HepG2 (cell line): ENCODE results near the gene PKP4. TPM values are rescaled to one million over a fixed set of nuclear protein-coding genes. Genes with fewer than 3 reads are reported as not detected.
A peak's percentile ranks its signal among the peaks of the same experiment; 100 is the strongest.

Experiments used
- ATAC-seq: fragments of 200-7000 bp; cut with Tn5 transposase; 3 replicates; pipeline ENCODE4 v1.9.1; 2020; ENCODE audit warnings: mild to moderate bottlenecking, moderate library complexity
- BruUV-seq: library from RNA; stranded (reverse); fragments of 400-500 nt; replicated peaks from 2 replicates; lab custom pipeline; 2021; lab: Mats Ljungman, UMichigan
- CTCF ChIA-PET: fragments of 300-600 bp; formaldehyde crosslinking; extraction: SDS; loops from one replicate; lab custom pipeline; 2021; ENCODE audit warnings: low total read pairs, inconsistent platforms, low intra/inter-chr PET ratio; lab: Yijun Ruan, JAX
- POLR2A ChIA-PET: fragments of 350-600 bp; sonication (Branson Sonifier 250); formaldehyde crosslinking; loops from one replicate; lab custom pipeline; 2020; ENCODE audit warnings: antibody characterized with exemption, inconsistent platforms; lab: Yijun Ruan, JAX
- DNase-seq: peaks from one replicate; pipeline ENCODE4 v3.0.0-alpha.2; 2015; ENCODE audit warnings: low spot score
- FAIRE-seq: peaks from 3 replicates; lab custom pipeline; 2011; peaks lifted over from hg19 to GRCh38; lab: Jason Lieb, UNC
- H2AFZ ChIP-seq: one replicate; pipeline ENCODE4 v1.6.1; 2011; ENCODE audit warnings: low read length, inconsistent platforms
- H3K27ac ChIP-seq: fragments of 300-600 bp; 3 replicates; pipeline ENCODE4 v1.8.0; 2011; ENCODE audit warnings: mixed run types, mild to moderate bottlenecking, mixed read lengths, low read length, inconsistent platforms; ENCODE audit not compliant: insufficient read depth; ENCODE audit errors: extremely low read length
- H3K27me3 ChIP-seq, 2 experiments: fragments of 200-600 bp in 1 of 2; 2 replicates in 1 of 2; 3 replicates in 1 of 2; pipeline versions ENCODE4 v1.6.0 to v1.8.0; 2011; ENCODE audit warnings: low read length in 2 of 2, mild to moderate bottlenecking in 2 of 2, moderate library complexity in 2 of 2, inconsistent platforms in 1 of 2; ENCODE audit not compliant: insufficient read depth in 2 of 2, control insufficient read depth in 1 of 2
- H3K36me3 ChIP-seq, 2 experiments: fragments of 200-600 bp in 1 of 2; replicated peaks in 1 of 2; 2 replicates in 1 of 2; 3 replicates in 1 of 2; pipeline versions ENCODE4 v1.5.1 to v1.8.0; 2011; ENCODE audit warnings: low read length in 2 of 2, inconsistent platforms in 1 of 2; ENCODE audit not compliant: insufficient read depth in 2 of 2, control insufficient read depth in 1 of 2
- H3K4me1 ChIP-seq: 2 replicates; pipeline ENCODE4 v1.5.1; 2012; ENCODE audit warnings: low read length, inconsistent platforms; ENCODE audit not compliant: insufficient read depth
- H3K4me2 ChIP-seq: 2 replicates; pipeline ENCODE4 v1.6.0; 2011; ENCODE audit warnings: low read depth, low read length, inconsistent platforms
- H3K4me3 ChIP-seq, 3 experiments: fragments of 200-600 bp in 1 of 3; sonication (generic), shearing (Covaris generic) in 1 of 3; replicated peaks in 1 of 3; 2 replicates each; pipeline ENCODE4 v1.5.1; 2011 to 2016; ENCODE audit warnings: low read length in 3 of 3, inconsistent platforms in 2 of 3, low read depth in 2 of 3, mild to moderate bottlenecking in 2 of 3, control low read depth in 1 of 3, mixed read lengths in 1 of 3; ENCODE audit not compliant: insufficient read depth in 1 of 3
- H3K79me2 ChIP-seq: one replicate; pipeline ENCODE4 v1.6.1; 2011; ENCODE audit warnings: low read length, inconsistent platforms; ENCODE audit not compliant: insufficient read depth
- H3K9ac ChIP-seq: 2 replicates; pipeline ENCODE4 v1.6.0; 2011; ENCODE audit warnings: mild to moderate bottlenecking, low read depth, low read length, inconsistent platforms; ENCODE audit not compliant: insufficient read depth
- H3K9me3 ChIP-seq: 2 replicates; pipeline ENCODE4 v1.5.1; 2012; ENCODE audit warnings: mild to moderate bottlenecking, low read length
- H4K20me1 ChIP-seq: 2 replicates; pipeline ENCODE4 v1.6.0; 2011; ENCODE audit warnings: inconsistent platforms, mild to moderate bottlenecking, low read length, moderate library complexity; ENCODE audit not compliant: insufficient read depth
- BATF2 ChIP-seq: sonication (generic); formaldehyde crosslinking; IDR thresholded peaks from 2 replicates; pipeline ENCODE4 v1.8.0; 2022; ENCODE audit warnings: mild to moderate bottlenecking, missing genetic modification reagents, moderate library complexity
- GATA4 ChIP-seq: sonication (generic); IDR thresholded peaks from 2 replicates; pipeline ENCODE4 v1.6.1; 2016; ENCODE audit warnings: antibody characterized with exemption, low read depth, borderline replicate concordance
- HCFC1 ChIP-seq: fragments of 150-350 bp; IDR thresholded peaks from 2 replicates; pipeline ENCODE4 v1.6.1; 2014; ENCODE audit warnings: low read depth, low read length
- KDM4B ChIP-seq: sonication (generic); formaldehyde crosslinking; IDR thresholded peaks from 2 replicates; pipeline ENCODE4 v1.4.0; 2020; ENCODE audit warnings: missing genetic modification reagents
- NR2C2 ChIP-seq: sonication (generic); formaldehyde crosslinking; IDR thresholded peaks from 2 replicates; pipeline ENCODE4 v1.4.0; 2020; ENCODE audit warnings: missing genetic modification reagents, mild to moderate bottlenecking, moderate library complexity, borderline replicate concordance
- PHF21A ChIP-seq: sonication (generic); formaldehyde crosslinking; IDR thresholded peaks from 2 replicates; pipeline ENCODE4 v1.5.0; 2020; ENCODE audit warnings: mild to moderate bottlenecking, missing genetic modification reagents
- POLR2AphosphoS2 ChIP-seq: IDR thresholded peaks from 2 replicates; pipeline ENCODE4 v1.6.1; 2011; ENCODE audit warnings: low read depth, low read length, improper control_type of control experiment
- STAT6 ChIP-seq: sonication (generic); formaldehyde crosslinking; IDR thresholded peaks from 2 replicates; pipeline ENCODE4 v1.4.0; 2020; ENCODE audit warnings: missing genetic modification reagents, mild to moderate bottlenecking, borderline replicate concordance
- THRA ChIP-seq: sonication (generic); formaldehyde crosslinking; IDR thresholded peaks from 2 replicates; pipeline ENCODE4 v1.4.0; 2020; ENCODE audit warnings: missing genetic modification reagents, borderline replicate concordance
- ZBTB33 ChIP-seq: sonication (generic); formaldehyde crosslinking; IDR thresholded peaks from 2 replicates; pipeline ENCODE4 v1.4.0; 2020; ENCODE audit warnings: missing genetic modification reagents
- ZMYM4 ChIP-seq: sonication (generic); formaldehyde crosslinking; IDR thresholded peaks from 2 replicates; pipeline ENCODE4 v1.8.1; 2023; ENCODE audit warnings: mild to moderate bottlenecking, missing genetic modification reagents
- ZNF143 ChIP-seq: sonication (generic); formaldehyde crosslinking; IDR thresholded peaks from 2 replicates; pipeline ENCODE4 v1.4.0; 2020; ENCODE audit warnings: missing genetic modification reagents
- ZNF274 ChIP-seq: sonication (generic); formaldehyde crosslinking; IDR thresholded peaks from 2 replicates; pipeline ENCODE4 v1.5.1; 2020; ENCODE audit warnings: mild to moderate bottlenecking, missing genetic modification reagents
- WGBS: methylation state at CpG from one replicate; pipeline ENCODE4 v1.1.6; 2017; ENCODE audit warnings: low lambda C conversion rate; 5-methylcytosine and 5-hydroxymethylcytosine counted together
- in situ Hi-C: cut with HindIII; loops from 2 replicates; pipeline ENCODE4 v1.10.0; 2017; ENCODE audit warnings: low pct_unique_long_range_greater_than_20kb; ENCODE audit not compliant: extremely low pct_ligation_motif_present
- intact Hi-C: fragments of 100-400 bp; cut with micrococcal nuclease; formaldehyde crosslinking; loops from one replicate; pipeline ENCODE4 v1.10.0; 2022; ENCODE audit not compliant: unreplicated experiment
- polyA plus RNA-seq, 8 experiments: library from polyadenylated mRNA; depleted of rRNA in 3 of 8; stranded (reverse) in 7 of 8; unstranded in 1 of 8; fragments of >200 nt; fragmentation: Illumina TruSeq in 4 of 8; extraction: Trizol in 4 of 8; gene quantifications; 2 replicates each; pipeline versions ENCODE4 v1.2.1 to v1.2.3, GENCODE V29; 2011 to 2016; ENCODE audit warnings: low read depth in 4 of 8, missing spikeins in 1 of 8, mixed read lengths in 1 of 8; ENCODE audit not compliant: insufficient read depth in 1 of 8
- total RNA-seq, 5 experiments: library from RNA; depleted of rRNA; stranded (reverse); fragments of >200 nt; fragmentation: Illumina TruSeq; extraction: Trizol; gene quantifications; 2 replicates each; pipeline ENCODE4 v1.2.3, GENCODE V29; 2016; ENCODE audit warnings: low read depth in 1 of 5

Gene PKP4
- total and polyA plus RNA-seq, 2 of the 13 experiments (the other 11 are each of a cell fraction or from before 2014, with no cell fraction given), result 80.9 to 90.5 TPM

GRCh38 chr2:158507141-158507540 lies 50.4 kb downstream of the PKP4 start:
- 97% methylated on average over 4 of the region's 4 CpGs for WGBS
- TF ChIP-seq THRA (CRISPR knock-in tag), result no peak
- TF ChIP-seq ZNF274 (CRISPR knock-in tag), result no peak
- TF ChIP-seq NR2C2 (CRISPR knock-in tag), result no peak
- TF ChIP-seq ZBTB33, result 0 out of 2 replicates have a peak, but pooled peaks have one; percentile 50
- no peak overlapping the region for H2AFZ ChIP-seq
- H3K4me3 ChIP-seq, result no peak overlapping the region
- H3K4me2 ChIP-seq, result no peak overlapping the region
- peaks cover 27% of the 10 kb centered on the region for H4K20me1 ChIP-seq
- H3K9me3 ChIP-seq, result no peaks in the 10 kb centered on the region
- no peak overlapping the region for H3K27ac ChIP-seq
- ChIA-PET CTCF (no interaction called here), POLR2A (no interaction called here)
- H3K79me2 ChIP-seq, result peaks cover 94% of the 10 kb centered on the region
- intact Hi-C loops, result no loop called here
- no TSS peak for BruUV-seq
- DNase-seq, result no peak
- H3K36me3 ChIP-seq, result no peaks in the 10 kb centered on the region; a peak in 2 of 5 replicates
- peaks cover 48% of the 10 kb centered on the region for H3K4me1 ChIP-seq
- FAIRE-seq, result no peak
- no peaks in the 10 kb centered on the region for H3K27me3 ChIP-seq
- in situ Hi-C loops, result no loop called here
- no peak for ATAC-seq
- H3K9ac ChIP-seq, result no peak overlapping the region

- Histone ChIP-seq H3K4me1 (peaks cover 48% of the 10 kb centered on the region), H3K4me2 (no peak overlapping the region), H2AFZ (no peak overlapping the region), H3K9me3 (no peaks in the 10 kb centered on the region), H3K27me3 (no peaks in the 10 kb centered on the region), H3K27ac (no peak overlapping the region), H4K20me1 (peaks cover 22% of the 10 kb centered on the region), H3K9ac (no peak overlapping the region), H3K4me3 (no peak overlapping the region), H3K79me2 (peaks cover 94% of the 10 kb centered on the region), H3K36me3 (no peaks in the 10 kb centered on the region; a peak in 2 of 5 replicates)
- CTCF ChIA-PET, result no interaction called here
- 98% methylated on average over 2 of the region's 2 CpGs for WGBS
- BruUV-seq, result no TSS peak
- intact Hi-C loops (no loop called here), in situ Hi-C loops (no loop called here)
- no peak for DNase-seq
- no peak for FAIRE-seq
- POLR2A ChIA-PET, result no interaction called here
- no peak for ATAC-seq
- no peak for TF ChIP-seq BATF2 (CRISPR knock-in tag)
- TF ChIP-seq ZNF143 (CRISPR knock-in tag), result no peak
- TF ChIP-seq HCFC1, result no peak
- TF ChIP-seq GATA4, result no peak
- TF ChIP-seq PHF21A, result no peak
- no peak for TF ChIP-seq ZMYM4
- TF ChIP-seq KDM4B, result no peak
- no peak for TF ChIP-seq POLR2AphosphoS2
- TF ChIP-seq STAT6, result no peak
Measured at GRCh38 chr2:158507679-158508078, 50.9 kb downstream of the PKP4 start.
